Placental pericyte (primary cell): ENCODE data around the gene CTDSP1. TPM values are rescaled to one million over a fixed set of nuclear protein-coding genes. Genes with fewer than 3 reads are reported as not detected.

Experiments used
- small RNA-seq: library from RNA; depleted of rRNA; stranded (forward); fragments of <200 nt; gene quantifications from one replicate; pipeline ENCODE3, GENCODE V24; 2012; ENCODE audit warnings: low replicate concordance
- total RNA-seq: library from RNA; depleted of rRNA; stranded (reverse); fragments of >200 nt; gene quantifications from 2 replicates; pipeline ENCODE4 v1.2.3, GENCODE V29; 2012

The CTDSP1 gene
- 77.3 and 101 TPM in 2 replicates for total RNA-seq

GRCh38 chr2:218399391-218400166 lies at the start of gene CTDSP1:
TSS of gene CTDSP1 (plus strand) at chr2:218399868. CDS start at chr2:218400091, 223 bp downstream.

GRCh38 chr2:218381916-218382366 lies 17.7 kb upstream of the CTDSP1 start, which contains the start of gene SLC11A1:
TSS of gene SLC11A1 (plus strand) at chr2:218382273. CDS start at chr2:218382369, 96 bp downstream.

GRCh38 chr2:218418717-218419458 lies 19.2 kb downstream of the CTDSP1 start, which contains the start of gene VIL1:
TSS of gene VIL1 (plus strand) at chr2:218419123. CDS start at chr2:218423779, 4,656 bp downstream.

Small RNA genes within 50 kb of the gene (small RNA-seq; reads per million reads assigned to genes)
- 494 reads per million, percentile 99 among the genes with 10 or more reads in this experiment for gene MIR26B

Other genes starting within 250 kb of the CTDSP1 start
- gene CXCR1, start 232.9 kb upstream of the CTDSP1 start, total RNA-seq: not detected in 2 replicates
- gene ARPC2, start 182.7 kb upstream of the CTDSP1 start, total RNA-seq: 428 and 639 TPM in 2 replicates
- 0.14 and 0.22 TPM in 2 replicates for gene GPBAR1, start 138.9 kb upstream of the CTDSP1 start, total RNA-seq
- gene AAMP, start 129.7 kb upstream of the CTDSP1 start, total RNA-seq: 127 and 165 TPM in 2 replicates
- 25.3 and 48.1 TPM in 2 replicates for gene PNKD, start 129.3 kb upstream of the CTDSP1 start, total RNA-seq
- gene TMBIM1, start 107.4 kb upstream of the CTDSP1 start, total RNA-seq: 168 and 229 TPM in 2 replicates
- not detected in 2 replicates for gene CATIP, start 43.0 kb upstream of the CTDSP1 start, total RNA-seq
- gene SLC11A1, start 17.6 kb upstream of the CTDSP1 start, total RNA-seq: under 0.01 and 0.14 TPM in 2 replicates
- gene VIL1, start 19.3 kb downstream of the CTDSP1 start, total RNA-seq: not detected in 2 replicates
- gene USP37, start 168.5 kb downstream of the CTDSP1 start, total RNA-seq: 9.0 and 14.0 TPM in 2 replicates
- gene CNOT9, start 169.0 kb downstream of the CTDSP1 start, total RNA-seq: 65.2 and 86.3 TPM in 2 replicates
- 0.22 and 1.4 TPM in 2 replicates for gene PLCD4, start 208.0 kb downstream of the CTDSP1 start, total RNA-seq